HTERT RPE-1 (cell line): ENCODE results near the gene POU3F3.

Experiments used
- in situ Hi-C: fragments of 300-500 bp; cut with MboI; formaldehyde crosslinking; loops from 4 replicates; pipeline ENCODE4 v1.14.3; 2020; ENCODE audit warnings: low sequenced_read_pairs

The POU3F3 gene

DNA sequence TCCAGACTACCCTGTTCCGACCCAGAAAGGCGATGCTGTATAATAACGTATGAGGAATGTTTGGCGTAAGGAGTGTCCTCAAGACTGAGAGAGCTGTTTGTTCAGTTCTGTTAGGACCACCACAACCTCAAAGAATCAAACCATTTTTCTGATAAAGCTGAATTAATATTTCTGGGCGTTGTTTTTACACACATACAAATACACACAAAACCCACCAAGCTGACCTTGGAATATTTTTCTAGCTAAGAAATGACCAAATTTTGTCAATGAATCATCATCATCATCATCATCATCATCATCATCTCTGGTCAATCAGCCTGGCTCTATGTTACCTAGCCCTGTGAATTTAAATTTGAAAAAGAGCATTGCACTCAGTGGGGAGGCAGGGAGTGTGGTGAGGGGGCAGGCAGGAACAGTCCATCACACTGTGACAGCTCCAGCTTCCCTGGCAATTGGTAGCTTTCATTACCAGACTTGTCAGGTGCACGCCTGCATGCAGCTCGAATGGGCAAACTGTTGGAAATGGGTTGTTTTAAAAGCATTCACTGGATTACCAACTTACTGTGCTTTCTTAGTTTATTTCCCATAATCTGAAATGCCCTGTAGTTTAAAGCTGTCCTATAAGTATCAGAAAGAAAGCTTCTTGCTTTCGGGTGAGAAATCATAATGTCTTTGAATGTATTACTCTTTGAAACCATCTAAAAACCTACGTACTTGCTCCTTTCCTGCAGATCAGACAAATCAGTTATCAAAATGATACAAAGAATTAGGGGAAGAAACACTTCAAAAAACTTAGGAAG is 6.9 kb upstream of the POU3F3 start:
- in situ Hi-C loops = no loop called here

GRCh38 chr2:104847586-104848160 is 6.2 kb upstream of the POU3F3 start:
- in situ Hi-C loops = no loop called here

DNA sequence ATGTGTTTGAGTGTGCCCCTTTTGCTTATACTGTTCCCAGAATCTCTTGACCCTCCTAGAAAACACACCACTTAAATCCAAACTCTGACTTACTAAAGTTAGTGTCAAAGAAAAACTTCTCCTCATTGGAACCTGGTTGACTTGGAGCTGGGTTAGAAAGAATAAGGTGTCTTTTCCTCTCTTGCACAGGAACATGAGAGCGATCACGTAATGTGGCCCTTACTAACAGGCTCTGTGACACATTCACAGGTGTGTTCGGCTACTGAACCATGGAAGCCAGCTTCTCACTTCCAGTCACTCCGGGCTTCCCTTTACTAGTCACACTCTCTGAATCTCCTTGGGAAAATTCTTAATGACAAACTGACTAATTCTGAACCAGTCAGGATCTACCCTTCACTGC is 5.4 kb upstream of the POU3F3 start:
- in situ Hi-C loops = no loop called here

DNA sequence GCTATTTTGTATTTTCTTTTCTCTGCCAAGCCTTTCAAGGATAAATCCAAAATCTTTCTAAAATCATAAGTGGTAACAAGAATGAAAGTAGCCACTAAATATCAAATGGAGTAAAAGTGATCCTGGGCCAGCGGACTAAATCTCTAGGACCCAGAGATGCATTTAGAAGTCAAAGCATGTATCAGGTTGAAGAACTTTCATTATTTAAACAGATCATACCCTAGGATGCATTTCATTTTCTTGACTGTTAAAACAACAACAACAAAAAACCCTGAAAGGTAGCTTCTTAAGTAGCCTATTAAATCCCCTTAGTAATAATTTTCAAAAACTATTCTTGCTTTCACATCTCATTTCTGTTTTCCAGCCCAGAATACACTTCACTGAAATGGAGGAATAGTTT is 4.8 kb upstream of the POU3F3 start:
- in situ Hi-C loops = no loop called here

DNA sequence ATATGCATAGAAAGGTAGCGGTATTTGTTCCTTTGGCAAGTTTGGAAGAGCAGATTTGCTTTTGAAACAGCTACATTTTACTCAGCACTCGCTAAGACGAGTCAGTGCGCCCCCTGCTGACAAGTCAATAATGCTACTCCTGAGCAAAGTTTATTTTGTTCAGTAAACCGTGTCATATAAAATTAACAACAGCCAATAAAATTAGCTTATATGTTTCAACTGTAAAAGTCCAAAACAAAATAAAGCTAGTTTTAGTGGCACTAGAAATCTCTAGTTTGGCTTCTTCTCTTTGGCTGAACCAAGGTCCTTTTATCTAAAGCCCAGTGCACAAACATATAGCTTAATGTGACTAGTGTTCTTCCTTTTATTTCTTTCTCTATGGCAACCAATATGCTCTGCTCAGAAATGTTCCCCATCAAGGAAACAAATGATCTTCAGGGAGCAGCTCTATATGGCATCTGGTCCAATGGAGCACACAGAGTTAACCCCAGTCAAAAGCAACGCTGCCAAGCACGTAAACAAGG is 4.2 kb upstream of the POU3F3 start:
- in situ Hi-C loops = no loop called here

GRCh38 chr2:104850361-104851290 is 3.3 kb upstream of the POU3F3 start:
- in situ Hi-C loops = no loop called here

DNA sequence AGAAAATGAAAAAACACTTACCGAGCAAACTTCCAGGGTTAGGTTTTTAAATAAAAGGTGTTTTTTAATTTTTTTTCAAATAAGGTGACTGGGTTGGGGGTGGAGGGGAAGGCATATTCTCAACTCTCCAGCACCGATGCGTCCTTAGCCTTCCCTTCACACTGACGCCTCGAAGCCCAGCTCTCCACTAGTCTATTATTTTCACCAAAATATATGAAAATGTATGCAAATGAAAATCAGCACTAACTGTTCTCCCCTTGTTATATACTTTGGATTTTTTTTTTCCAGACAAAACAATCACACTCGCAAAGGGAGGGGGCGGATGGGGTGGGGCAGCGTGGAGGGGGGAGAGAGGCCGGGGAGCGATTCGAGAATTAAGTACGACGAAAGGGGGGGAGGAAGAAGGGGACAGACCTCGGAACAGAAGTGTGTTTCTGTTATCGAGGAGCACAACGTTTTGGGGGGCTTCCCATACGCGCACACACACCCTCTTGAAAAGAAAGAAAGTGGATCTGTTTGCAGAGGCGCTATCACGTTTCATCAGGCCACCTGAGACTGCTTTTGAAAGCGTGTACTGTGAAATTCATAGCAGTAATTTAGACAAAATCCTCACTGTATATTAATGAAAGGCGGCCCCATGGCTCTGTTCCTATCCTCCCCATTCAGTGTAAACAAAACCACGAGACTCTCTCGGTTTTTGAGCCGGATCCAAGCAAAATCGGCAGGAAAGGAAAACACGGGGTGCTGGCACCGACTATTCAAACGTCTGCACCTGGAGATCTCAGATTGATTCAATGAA is 2.4 kb upstream of the POU3F3 start:
- in situ Hi-C loops = no loop called here

GRCh38 chr2:104852090-104852666 is 1.7 kb upstream of the POU3F3 start:
- in situ Hi-C loops = no loop called here

DNA sequence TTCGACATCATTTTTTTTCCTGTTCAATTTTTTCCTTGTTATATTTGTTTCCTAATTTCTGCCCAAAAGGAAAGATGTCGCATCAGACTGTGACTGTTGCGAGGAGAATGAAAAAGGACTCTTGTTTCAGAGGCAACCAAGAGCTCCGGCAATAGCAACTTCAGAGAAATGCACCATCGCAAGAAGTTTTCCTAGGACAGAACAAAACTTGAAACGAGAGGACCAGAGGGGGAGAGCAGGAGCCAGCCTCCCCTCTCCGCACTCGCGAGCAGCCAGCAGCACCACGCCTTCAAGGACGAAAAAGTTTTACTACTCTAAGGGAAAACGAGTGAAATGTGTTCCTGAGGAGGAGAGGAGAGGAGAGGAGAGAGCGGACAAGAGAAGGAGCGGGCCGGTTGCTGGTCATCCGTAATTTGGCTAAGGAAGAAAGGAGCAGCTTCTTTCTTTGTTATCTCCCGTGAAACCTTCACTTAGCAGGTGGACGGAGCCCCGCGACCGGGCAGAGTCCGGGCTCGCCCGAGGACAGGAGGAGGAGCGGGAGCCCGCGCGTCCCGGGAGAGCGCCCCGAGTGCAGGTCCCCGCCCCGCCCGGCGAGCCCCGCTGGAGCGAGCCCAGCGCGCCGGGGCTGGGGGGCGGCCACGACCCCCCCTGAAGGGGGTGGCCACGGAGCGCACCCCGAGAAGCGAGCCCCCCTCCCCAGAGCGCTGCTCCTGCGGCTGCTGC is 744 bp downstream of the POU3F3 start:
- in situ Hi-C loops = no loop called here

GRCh38 chr2:104855221-104856085 is 1.5 kb downstream of the POU3F3 start:
- in situ Hi-C loops = no loop called here

DNA sequence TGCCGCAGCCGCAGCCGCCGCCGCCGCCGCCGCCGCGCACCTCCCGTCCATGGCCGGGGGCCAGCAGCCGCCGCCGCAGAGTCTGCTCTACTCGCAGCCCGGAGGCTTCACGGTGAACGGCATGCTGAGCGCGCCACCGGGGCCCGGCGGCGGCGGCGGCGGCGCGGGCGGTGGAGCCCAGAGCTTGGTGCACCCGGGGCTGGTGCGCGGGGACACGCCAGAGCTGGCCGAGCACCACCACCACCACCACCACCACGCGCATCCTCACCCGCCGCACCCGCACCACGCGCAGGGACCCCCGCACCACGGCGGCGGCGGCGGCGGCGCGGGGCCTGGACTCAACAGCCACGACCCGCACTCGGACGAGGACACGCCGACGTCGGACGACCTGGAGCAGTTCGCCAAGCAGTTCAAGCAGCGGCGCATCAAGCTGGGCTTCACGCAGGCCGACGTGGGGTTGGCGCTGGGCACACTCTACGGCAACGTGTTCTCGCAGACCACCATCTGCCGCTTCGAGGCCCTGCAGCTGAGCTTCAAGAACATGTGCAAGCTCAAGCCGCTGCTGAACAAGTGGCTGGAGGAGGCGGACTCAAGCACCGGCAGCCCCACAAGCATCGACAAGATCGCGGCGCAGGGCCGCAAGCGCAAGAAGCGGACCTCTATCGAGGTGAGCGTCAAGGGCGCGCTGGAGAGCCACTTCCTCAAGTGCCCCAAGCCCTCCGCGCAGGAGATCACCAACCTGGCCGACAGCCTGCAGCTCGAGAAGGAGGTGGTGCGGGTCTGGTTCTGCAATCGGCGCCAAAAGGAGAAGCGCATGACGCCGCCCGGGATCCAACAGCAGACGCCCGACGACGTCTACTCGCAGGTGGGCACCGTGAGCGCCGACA is 2.4 kb downstream of the POU3F3 start:
- in situ Hi-C loops = no loop called here

- in situ Hi-C loops = no loop called here
These were observed 3.0 kb downstream of the POU3F3 start for GRCh38 chr2:104856973-104857261.

DNA sequence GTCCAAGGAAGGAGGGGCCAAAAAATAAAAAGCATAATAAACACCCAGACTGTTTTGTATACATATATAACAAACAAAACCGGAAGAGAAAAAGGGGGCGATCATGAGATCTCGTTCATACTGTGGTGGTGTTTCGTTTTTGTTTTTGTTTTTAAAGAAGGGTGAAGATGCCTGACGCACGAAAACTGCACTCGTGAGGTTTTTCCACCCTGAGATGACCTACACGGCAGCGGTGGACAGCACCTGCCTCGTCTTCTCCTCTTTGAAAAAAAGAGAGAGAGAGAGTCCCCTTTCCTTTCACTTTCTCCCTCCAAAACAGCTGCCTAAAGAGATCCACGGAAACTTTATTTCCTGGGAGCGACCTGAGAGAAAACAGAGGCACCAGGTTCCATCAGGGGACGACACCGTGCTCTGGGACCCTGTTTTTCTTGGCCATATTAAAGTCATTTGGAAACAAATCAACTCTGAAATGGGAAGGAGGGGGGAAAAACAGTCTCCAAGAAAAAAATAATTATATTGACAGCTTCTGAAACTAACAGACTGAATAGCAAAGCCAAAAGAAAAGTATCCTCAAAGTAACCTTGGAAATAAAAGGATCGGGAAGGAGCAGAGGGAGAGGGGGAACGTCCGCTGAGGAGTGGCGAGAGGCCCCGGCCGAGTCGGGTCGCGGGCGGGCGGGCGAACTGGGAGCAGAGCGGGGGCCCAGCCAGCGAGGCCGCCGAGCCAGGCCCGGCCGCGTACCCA is 3.5 kb downstream of the POU3F3 start:
- in situ Hi-C loops = no loop called here

DNA sequence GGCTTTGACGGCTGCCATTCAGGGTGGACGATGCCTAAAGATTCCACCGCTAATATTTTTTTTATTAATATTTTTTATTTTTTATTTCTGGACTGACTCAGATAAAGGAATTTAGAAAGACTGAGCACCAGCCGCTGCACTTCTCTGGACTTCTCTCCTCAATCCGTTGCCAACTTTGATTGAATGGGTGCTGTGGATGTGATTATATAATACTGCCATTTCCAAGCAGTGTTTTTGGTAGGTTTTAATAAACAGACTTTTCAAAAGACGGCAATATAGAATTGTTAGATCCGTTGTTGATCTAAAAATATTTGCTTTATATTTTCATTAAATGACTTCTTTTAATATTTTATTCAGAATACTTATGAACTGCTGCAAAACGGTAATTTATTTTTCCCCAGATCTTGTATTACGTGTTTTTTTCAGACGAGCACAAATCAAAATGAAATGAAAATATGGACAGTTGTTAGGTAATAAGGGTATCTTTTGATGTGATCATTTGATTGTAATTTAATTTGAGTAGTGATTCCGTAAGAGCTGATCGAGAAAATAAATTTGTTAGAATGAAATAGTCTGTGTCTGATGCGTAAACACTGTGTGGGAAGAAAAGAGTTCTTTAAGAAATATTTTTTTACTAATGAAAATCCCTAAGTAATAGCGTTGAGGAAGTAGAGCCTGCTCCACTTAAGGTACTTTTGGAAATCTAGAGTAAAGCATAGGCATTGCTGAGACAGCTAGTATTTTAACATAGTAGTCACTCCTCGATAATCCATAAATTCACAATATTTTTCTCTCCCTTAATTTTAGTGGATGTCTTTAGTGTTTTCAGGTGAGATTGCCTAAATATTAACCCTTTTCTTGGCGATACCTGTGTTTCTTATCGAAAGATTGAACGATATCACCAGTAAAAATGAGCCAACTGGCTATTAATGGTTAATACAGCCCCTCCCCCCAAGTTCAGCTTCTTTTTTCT is 4.4 kb downstream of the POU3F3 start:
- in situ Hi-C loops = no loop called here

GRCh38 chr2:104859291-104859765 is 5.4 kb downstream of the POU3F3 start:
- in situ Hi-C loops = no loop called here
